H9 (cell line): ENCODE results near the gene RUNDC3A. TPM values are rescaled to one million over a fixed set of nuclear protein-coding genes. Genes with fewer than 3 reads are reported as not detected.

Experiments
- DNase-seq: peaks from one replicate; pipeline ENCODE4 v3.0.0-alpha.2; 2017
- H2AFZ ChIP-seq: one replicate; pipeline ENCODE4 v1.6.1; 2013; ENCODE audit warnings: mild to moderate bottlenecking, low read length, control low read depth, moderate library complexity
- H2AK5ac ChIP-seq: 2 replicates; pipeline ENCODE4 v1.6.1; 2013; ENCODE audit warnings: low read length, control low read depth, mixed read lengths; ENCODE audit not compliant: insufficient read length
- H2BK120ac ChIP-seq: one replicate; pipeline ENCODE4 v1.6.1; 2013; ENCODE audit warnings: low read depth, mild to moderate bottlenecking, low read length, control low read depth, inconsistent platforms; ENCODE audit not compliant: poor library complexity, severe bottlenecking
- H2BK12ac ChIP-seq: 2 replicates; pipeline ENCODE4 v1.6.1; 2013; ENCODE audit warnings: low read length, control low read depth, mixed read lengths, low read depth; ENCODE audit not compliant: insufficient read length
- H2BK15ac ChIP-seq: 2 replicates; pipeline ENCODE4 v1.6.1; 2013; ENCODE audit warnings: low read depth, low read length, control low read depth
- H2BK20ac ChIP-seq: one replicate; pipeline ENCODE4 v1.6.1; 2013; ENCODE audit warnings: low read depth, mild to moderate bottlenecking, low read length, control low read depth, inconsistent platforms; ENCODE audit not compliant: poor library complexity, severe bottlenecking
- H2BK5ac ChIP-seq: 2 replicates; pipeline ENCODE4 v1.6.1; 2013; ENCODE audit warnings: low read length, control low read depth, mixed read lengths; ENCODE audit not compliant: insufficient read length
- H3K14ac ChIP-seq: 2 replicates; pipeline ENCODE4 v1.6.1; 2013; ENCODE audit warnings: low read length, control low read depth; ENCODE audit not compliant: insufficient read depth
- H3K18ac ChIP-seq: 2 replicates; pipeline ENCODE4 v1.6.1; 2013; ENCODE audit warnings: low read depth, mild to moderate bottlenecking, mixed read lengths, low read length, control low read depth; ENCODE audit not compliant: insufficient read length
- H3K23ac ChIP-seq: 2 replicates; pipeline ENCODE4 v1.6.1; 2013; ENCODE audit warnings: low read length, control low read depth, mixed read lengths, low read depth; ENCODE audit not compliant: insufficient read length
- H3K23me2 ChIP-seq: 2 replicates; pipeline ENCODE4 v1.6.1; 2013; ENCODE audit warnings: low read depth, mild to moderate bottlenecking, mixed read lengths, low read length, control low read depth; ENCODE audit not compliant: insufficient read length, poor library complexity, severe bottlenecking
- H3K27ac ChIP-seq: 2 replicates; pipeline ENCODE4 v1.5.1; 2013; ENCODE audit warnings: low read length, control low read depth, mixed read lengths, low read depth; ENCODE audit not compliant: insufficient read length
- H3K27me3 ChIP-seq: 2 replicates; pipeline ENCODE4 v1.6.1; 2013; ENCODE audit warnings: low read length, control low read depth, inconsistent platforms; ENCODE audit not compliant: insufficient read depth
- H3K4ac ChIP-seq: 2 replicates; pipeline ENCODE4 v1.6.1; 2013; ENCODE audit warnings: low read depth, mild to moderate bottlenecking, control low read depth, inconsistent platforms, low read length, moderate library complexity
- H3K4me1 ChIP-seq: 2 replicates; pipeline ENCODE4 v1.6.1; 2013; ENCODE audit warnings: low read length, control low read depth, inconsistent platforms; ENCODE audit not compliant: insufficient read depth
- H3K4me2 ChIP-seq: 2 replicates; pipeline ENCODE4 v1.6.1; 2013; ENCODE audit warnings: low read length, control low read depth, mixed read lengths; ENCODE audit not compliant: insufficient read length, insufficient read depth
- H3K56ac ChIP-seq: 2 replicates; pipeline ENCODE4 v1.6.1; 2013; ENCODE audit warnings: low read depth, mild to moderate bottlenecking, mixed read lengths, low read length, control low read depth; ENCODE audit not compliant: insufficient read length
- H3K79me1 ChIP-seq: 2 replicates; pipeline ENCODE4 v1.6.1; 2013; ENCODE audit warnings: low read depth, mild to moderate bottlenecking, moderate library complexity, low read length, control low read depth, inconsistent platforms; ENCODE audit not compliant: insufficient read depth, poor library complexity, severe bottlenecking
- H3K79me2 ChIP-seq: 2 replicates; pipeline ENCODE4 v1.6.1; 2013; ENCODE audit warnings: low read length, control low read depth, inconsistent platforms; ENCODE audit not compliant: insufficient read depth
- H3K9ac ChIP-seq: 2 replicates; pipeline ENCODE4 v1.6.1; 2013; ENCODE audit warnings: low read length, control low read depth, mixed read lengths; ENCODE audit not compliant: insufficient read length; ENCODE audit errors: extremely low read depth
- H3K9me3 ChIP-seq: one replicate; pipeline ENCODE4 v1.6.1; 2013; ENCODE audit warnings: low read depth, low read length, inconsistent platforms; ENCODE audit not compliant: control insufficient read depth
- H3T11ph ChIP-seq: one replicate; pipeline ENCODE4 v1.6.1; 2013; ENCODE audit warnings: mild to moderate bottlenecking, low read length, control low read depth, inconsistent platforms
- H4K20me1 ChIP-seq: one replicate; pipeline ENCODE4 v1.6.1; 2013; ENCODE audit not compliant: control insufficient read depth, insufficient read length, insufficient read depth
- H4K5ac ChIP-seq: 2 replicates; pipeline ENCODE4 v1.6.1; 2013; ENCODE audit warnings: low read depth, mild to moderate bottlenecking, mixed read lengths, low read length, control low read depth; ENCODE audit not compliant: insufficient read length
- H4K8ac ChIP-seq: replicated peaks from 2 replicates; pipeline ENCODE4 v1.6.1; 2013; ENCODE audit warnings: low read length, control low read depth, mixed read lengths, low read depth; ENCODE audit not compliant: insufficient read length
- H4K91ac ChIP-seq: 2 replicates; pipeline ENCODE4 v1.6.1; 2013; ENCODE audit warnings: low read depth, mild to moderate bottlenecking, moderate library complexity, mixed read lengths, low read length, control low read depth; ENCODE audit not compliant: insufficient read length
- H3K27ac Mint-ChIP-seq, 3 experiments: 2 replicates in 2 of 3; 3 replicates in 1 of 3; pipeline ENCODE4 v1.8.0; 2020 to 2021; ENCODE audit warnings: mixed read lengths in 3 of 3, mild to moderate bottlenecking in 1 of 3, moderate library complexity in 1 of 3
- H3K27me3 Mint-ChIP-seq: 2 replicates; pipeline ENCODE4 v1.8.0; 2021; ENCODE audit warnings: low read depth, mild to moderate bottlenecking, moderate library complexity, mixed read lengths
- H3K36me3 Mint-ChIP-seq, 3 experiments: 2 replicates in 2 of 3; 3 replicates in 1 of 3; pipeline ENCODE4 v1.8.0; 2020 to 2021; ENCODE audit warnings: low read depth in 3 of 3, mixed read lengths in 3 of 3; ENCODE audit not compliant: insufficient read depth in 1 of 3
- H3K4me1 Mint-ChIP-seq, 2 experiments: 2 replicates each; pipeline ENCODE4 v1.8.0; 2020; ENCODE audit warnings: mixed read lengths in 2 of 2
- H3K4me3 Mint-ChIP-seq, 2 experiments: 2 replicates in 1 of 2; 3 replicates in 1 of 2; pipeline ENCODE4 v1.8.0; 2020 to 2021; ENCODE audit warnings: mild to moderate bottlenecking in 2 of 2, mixed read lengths in 2 of 2, moderate library complexity in 1 of 2
- H3K9me3 Mint-ChIP-seq, 2 experiments: 2 replicates in 1 of 2; 3 replicates in 1 of 2; pipeline ENCODE4 v1.8.0; 2020; ENCODE audit warnings: mild to moderate bottlenecking in 2 of 2, mixed read lengths in 2 of 2, moderate library complexity in 1 of 2
- CTCF ChIP-seq: fragments of 200-600 bp; sonication (generic); conservative IDR thresholded peaks from 3 replicates; pipeline ENCODE4 v1.8.0; 2021; ENCODE audit warnings: antibody characterized with exemption, mild to moderate bottlenecking
- WGBS: extraction: QIAGEN DNeasy Blood & Tissue Kit; methylation state at CpG from one replicate; pipeline ENCODE4 v1.1.7; 2013; ENCODE audit warnings: missing lambda C conversion rate, low lambda C conversion rate, mixed read lengths; ENCODE audit not compliant: insufficient read length; ENCODE audit errors: extremely low coverage; 5-methylcytosine and 5-hydroxymethylcytosine counted together
- total RNA-seq: library from RNA; stranded (reverse); gene quantifications from 2 replicates; pipeline ENCODE4 v1.2.1, GENCODE V29; 2021

Gene RUNDC3A
- total RNA-seq, 1 experiment from 2014 or later = 3.8 TPM

DNA sequence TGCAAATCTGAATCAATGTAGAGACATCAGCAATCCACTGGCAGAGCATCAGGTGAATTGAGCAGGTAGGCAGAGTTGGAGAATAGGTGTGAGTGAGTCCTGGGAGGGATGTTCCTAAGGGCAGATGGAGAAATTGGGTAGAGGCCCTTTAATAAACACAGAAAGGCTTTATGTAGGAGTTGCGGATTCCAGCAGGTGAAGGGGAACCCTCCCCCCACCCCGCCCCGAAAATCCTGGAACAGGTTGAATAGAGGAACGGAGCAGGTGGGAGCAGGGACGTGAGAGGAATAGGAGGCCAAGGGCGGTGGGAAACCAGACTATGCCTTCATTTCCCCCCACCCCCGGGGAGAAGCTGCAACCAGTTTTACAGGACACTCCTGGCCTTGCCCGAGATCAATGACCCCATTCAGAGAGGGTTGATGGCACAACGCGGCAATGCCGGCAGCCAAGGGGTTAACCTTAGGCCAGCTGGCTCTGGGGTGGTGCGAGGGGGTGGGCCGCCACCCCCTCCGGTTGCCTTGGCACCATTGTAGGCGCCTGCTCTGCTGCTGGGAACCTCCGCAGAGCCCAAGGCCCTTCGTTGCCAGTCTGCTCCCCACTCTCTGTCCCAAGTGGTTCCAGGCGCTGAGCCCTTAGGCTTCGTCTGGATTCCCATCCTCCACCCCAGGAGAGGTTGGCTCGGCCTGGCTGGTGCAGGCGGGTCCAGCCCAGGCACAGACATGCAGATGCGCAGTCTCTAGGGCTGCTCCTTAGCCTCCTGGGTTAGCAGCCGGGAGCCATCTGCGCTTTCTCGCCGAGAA lies 814 bp upstream of the RUNDC3A start:
- Histone ChIP-seq H3K9ac (no peak overlapping the region), H4K8ac (no peak overlapping the region), H2BK12ac (no peak overlapping the region), H3K79me1 (no peaks in the 10 kb centered on the region), H3K23me2 (peaks cover 9% of the 10 kb centered on the region), H3K4me1 (peaks cover 7% of the 10 kb centered on the region; the same call in 1 of the 2 replicates), H3K9me3 (no peaks in the 10 kb centered on the region), H2AFZ (no peak overlapping the region), H3K27ac (no peak overlapping the region), H2BK120ac (no peak overlapping the region), H3K56ac (no peak overlapping the region), H3K4me2 (peak overlapping the region; percentile 75), H4K91ac (no peak overlapping the region), H2AK5ac (no peak overlapping the region), H3K14ac (no peak overlapping the region), H4K20me1 (no peaks in the 10 kb centered on the region), H3K23ac (no peak overlapping the region), H3K18ac (peak overlapping the region; percentile 41), H3K79me2 (no peaks in the 10 kb centered on the region), H2BK20ac (no peak overlapping the region), H2BK15ac (no peak overlapping the region), H3T11ph (no peak overlapping the region), H3K4ac (no peak overlapping the region), H4K5ac (no peak overlapping the region), H3K27me3 (no peaks in the 10 kb centered on the region; the same call in 1 of the 2 replicates), H2BK5ac (no peak overlapping the region)
- Mint-ChIP-seq H3K4me3 (peak overlapping the region; percentile 67 to 78), H3K9me3 (no peaks in the 10 kb centered on the region), H3K36me3 (peaks cover 0 to 7% (median 5%) of the 10 kb centered on the region in 3 experiments; a peak in 3 of 7 replicates), H3K27me3 (peaks cover 18% of the 10 kb centered on the region), H3K27ac (peak overlapping the region in 1 of 3 experiments; percentile 76; a peak in 2 of 7 replicates), H3K4me1 (peaks cover 34 to 45% of the 10 kb centered on the region in 2 experiments)
- peak; percentile 90 for DNase-seq
- no peak for TF ChIP-seq CTCF
- WGBS = no CpG with 5 or more reads among the region's 26 CpGs
